Activated T-helper 9 cell treated with anti-CD3 and anti-CD28 coated beads, Interleukin-2, amount 50 U/mL, for 16 hours (primary cell): ENCODE results near the gene TARS3.
A peak's percentile ranks its signal among the peaks of the same experiment; 100 is the strongest.
"Not testable (repeated sequence)": the region's sequence is repeated elsewhere in the genome, so short reads cannot be mapped to it uniquely, and the experiment has no call there.

Experiments
- DNase-seq: peaks from one replicate; pipeline ENCODE4 v3.0.0-alpha.2; 2020; ENCODE audit warnings: low read depth

The TARS3 gene

GRCh38 chr15:101654171-101654570, 70.1 kb downstream of the TARS3 start:
- DNase-seq, result no peak

- DNase-seq, result no peak
These were observed 71.4 kb downstream of the TARS3 start for GRCh38 chr15:101652786-101653430.

GRCh38 chr15:101652098-101652785, 72.0 kb downstream of the TARS3 start, which contains the start of gene TM2D3:
Gene TM2D3, minus strand, starts transcription at chr15:101652381. Its CDS starts 20 bp downstream, at chr15:101652361.
- DNase-seq, result peak; percentile 93

GRCh38 chr15:101651554-101652097, 72.6 kb downstream of the TARS3 start:
- DNase-seq, result no peak

GRCh38 chr15:101650145-101650544, 74.1 kb downstream of the TARS3 start:
- DNase-seq, result no peak

- DNase-seq, result no peak
These were observed 75.9 kb downstream of the TARS3 start for GRCh38 chr15:101648356-101648755.

GRCh38 chr15:101647251-101647650, 77.0 kb downstream of the TARS3 start:
- no peak for DNase-seq

- DNase-seq, result no peak
These were observed 77.6 kb downstream of the TARS3 start for GRCh38 chr15:101646672-101647071.

- no peak for DNase-seq
These were observed 81.9 kb downstream of the TARS3 start for GRCh38 chr15:101642361-101642760.

- DNase-seq, result no peak
These were observed 82.4 kb downstream of the TARS3 start for GRCh38 chr15:101641894-101642293.

GRCh38 chr15:101641129-101641764, 83.0 kb downstream of the TARS3 start:
- DNase-seq, result peak; percentile 62

GRCh38 chr15:101639667-101640066, 84.6 kb downstream of the TARS3 start:
- no peak for DNase-seq

- no peak for DNase-seq
These were observed 86.4 kb downstream of the TARS3 start for GRCh38 chr15:101637919-101638318.

- DNase-seq, result no peak
These were observed 86.8 kb downstream of the TARS3 start for GRCh38 chr15:101637516-101637915.

GRCh38 chr15:101637038-101637437, 87.2 kb downstream of the TARS3 start:
- no peak for DNase-seq

- no peak for DNase-seq
These were observed 88.1 kb downstream of the TARS3 start for GRCh38 chr15:101635944-101636727.

- no peak for DNase-seq
These were observed 90.9 kb downstream of the TARS3 start for GRCh38 chr15:101633356-101633755.

- DNase-seq, result not testable (repeated sequence)
These were observed 97.5 kb downstream of the TARS3 start for GRCh38 chr15:101626729-101627128.

GRCh38 chr15:101625980-101626379, 98.3 kb downstream of the TARS3 start:
- no peak for DNase-seq

GRCh38 chr15:101625184-101625583, 99.1 kb downstream of the TARS3 start:
- DNase-seq, result no peak

GRCh38 chr15:101623367-101624304, 100.6 kb downstream of the TARS3 start:
- DNase-seq, result no peak
